Measurements from ENCODE around the gene CYP1B1.
A peak's percentile ranks its signal among the peaks of the same experiment; 100 is the strongest.
"Not testable (repeated sequence)": the region's sequence is repeated elsewhere in the genome, so short reads cannot be mapped to it uniquely, and the experiment has no call there.

CYP1B1 gene

DNA sequence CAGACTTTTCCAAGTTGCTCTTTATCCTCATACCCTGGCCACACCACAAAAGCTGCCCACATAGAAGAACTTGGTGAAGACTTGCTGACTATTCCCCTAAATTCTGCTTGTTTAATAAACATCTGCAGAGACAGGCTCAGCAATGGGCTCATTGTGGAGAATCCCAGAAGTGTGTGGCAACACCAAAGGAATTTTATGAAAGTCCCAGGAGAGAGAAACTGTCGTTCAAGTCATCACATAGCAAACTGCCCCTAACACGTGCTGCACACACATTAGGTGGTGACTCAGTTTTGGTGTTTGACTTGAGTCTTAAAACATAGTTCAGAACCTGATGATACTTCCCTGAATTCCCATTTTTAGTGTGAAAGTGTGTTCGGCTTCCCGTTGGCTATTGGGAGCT, 38.6 kb downstream of the CYP1B1 start:
- Mint-ChIP-seq H3K4me3 (peak overlapping the region in 1 of 2 donors; percentile 84), H3K4me1 (peaks cover 9% of the 10 kb centered on the region), H3K27me3 (peaks cover 61% of the 10 kb centered on the region), H3K9me3 (peaks cover 0 to 4% of the 10 kb centered on the region in 2 donors), H3K27ac (peak overlapping the region in 1 of 2 donors; percentile 93)
- ATAC-seq (peak; percentile 11), DNase-seq (no peak)

DNA sequence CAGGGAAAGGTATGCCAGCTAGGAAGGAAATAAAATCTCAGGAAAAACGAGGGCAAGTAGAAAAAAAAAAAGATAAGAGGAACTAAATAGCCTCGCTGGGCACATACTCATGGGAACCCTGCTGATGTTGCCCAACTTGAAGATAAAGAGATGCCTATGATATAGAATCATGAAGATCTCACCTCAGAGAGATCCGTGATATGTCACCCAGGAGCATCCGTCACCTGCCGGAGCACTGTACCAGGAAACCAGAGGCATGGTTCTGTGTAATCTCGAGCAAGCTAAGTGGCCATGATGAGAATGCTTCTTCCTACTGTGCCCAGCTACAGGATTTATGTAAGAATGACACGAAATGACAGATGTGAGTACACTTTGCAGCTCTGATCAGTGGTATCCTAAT, 40.0 kb downstream of the CYP1B1 start:
- Mint-ChIP-seq H3K27me3 (peaks cover 66% of the 10 kb centered on the region), H3K27ac (no peak overlapping the region)
- no peak for ATAC-seq

DNA sequence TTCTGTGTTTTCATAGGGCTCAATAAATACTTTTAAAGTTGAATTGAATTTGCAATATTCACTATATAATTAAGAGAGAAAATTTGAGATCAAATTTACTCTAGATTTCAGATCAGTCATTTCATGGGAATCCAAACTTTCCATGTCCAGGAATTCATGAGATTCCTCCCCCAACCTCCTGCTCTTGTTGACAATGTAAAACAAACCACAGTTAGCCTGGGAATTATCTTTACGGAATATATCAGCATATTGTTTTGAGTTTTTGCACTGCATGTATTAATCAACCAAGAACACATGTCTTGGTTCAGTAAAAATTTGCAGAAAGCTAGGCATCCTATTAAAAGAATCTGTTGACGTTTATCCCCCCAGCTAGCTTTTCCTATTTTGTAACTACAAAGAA, 42.3 kb downstream of the CYP1B1 start:
- no peaks in the 10 kb centered on the region for H3K9me3 Mint-ChIP-seq
- no peak overlapping the region for H3K4me3 Mint-ChIP-seq
- DNase-seq (no peak), ATAC-seq (no peak)
- H3K27ac Mint-ChIP-seq: no peak overlapping the region
- peaks cover 9% of the 10 kb centered on the region for H3K4me1 Mint-ChIP-seq
- H3K27me3 Mint-ChIP-seq: peaks cover 51% of the 10 kb centered on the region

More for the DNA sequence above, 40.0 kb downstream of the CYP1B1 start:
- H3K4me1 Mint-ChIP-seq: peaks cover 9% of the 10 kb centered on the region
- no peak for DNase-seq
- no peak overlapping the region for H3K4me3 Mint-ChIP-seq
- H3K9me3 Mint-ChIP-seq: no peaks in the 10 kb centered on the region

DNA sequence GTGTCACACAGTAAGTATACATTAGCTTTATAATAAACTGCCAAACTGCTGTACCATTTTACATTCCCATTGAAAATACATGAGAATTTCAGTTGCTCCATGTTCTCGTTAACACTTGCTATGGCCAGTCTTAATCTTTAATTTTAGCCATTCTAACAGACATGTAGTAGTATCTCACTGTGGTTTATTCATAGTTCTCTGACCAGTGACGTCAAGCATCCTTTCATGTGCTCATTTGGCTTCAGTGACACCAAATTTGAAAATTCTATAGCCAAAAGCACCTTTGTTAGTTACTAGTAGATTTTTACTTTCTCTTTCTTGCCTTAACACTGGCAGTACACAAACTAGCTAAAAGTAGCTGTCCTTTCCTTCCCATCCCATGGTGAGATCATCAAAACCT, 43.0 kb downstream of the CYP1B1 start:
- Mint-ChIP-seq H3K27me3 (peaks cover 46% of the 10 kb centered on the region), H3K9me3 (no peaks in the 10 kb centered on the region), H3K27ac (no peak overlapping the region), H3K4me3 (no peak overlapping the region), H3K4me1 (peaks cover 4% of the 10 kb centered on the region)
- ATAC-seq (no peak), DNase-seq (no peak)

DNA sequence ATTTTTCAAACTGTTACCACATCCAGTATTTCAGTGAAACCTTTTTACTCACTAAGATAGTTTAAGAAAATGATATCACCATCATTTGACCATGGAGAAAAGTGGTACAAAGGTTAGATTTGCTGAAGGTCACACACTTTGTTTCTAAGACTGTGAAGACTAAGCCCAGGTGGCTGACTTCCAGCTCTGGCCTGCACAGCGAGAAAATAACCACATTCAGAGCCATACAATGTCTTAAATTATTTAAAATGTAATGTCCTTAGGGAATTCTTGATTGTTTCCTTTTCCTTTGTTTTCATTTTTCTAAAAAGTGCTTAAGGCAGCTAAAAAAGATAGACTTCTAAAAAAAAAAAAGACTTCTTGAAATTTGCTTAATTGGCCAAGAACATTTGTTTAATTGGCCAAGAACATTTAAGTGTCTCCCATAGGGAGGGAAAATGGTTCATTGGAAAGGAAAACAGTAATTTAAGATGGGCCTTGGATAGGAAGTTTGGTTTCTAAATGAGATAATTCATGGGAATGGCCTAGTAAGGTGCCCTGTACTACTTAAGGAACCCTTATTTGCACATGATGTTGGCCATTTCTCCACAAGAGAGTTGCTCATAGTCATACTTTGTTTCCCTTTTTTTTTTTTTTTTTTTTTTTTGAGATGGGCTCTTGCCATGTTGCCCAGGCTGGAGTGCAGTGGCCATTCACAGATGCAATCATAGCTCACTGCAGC, 45.2 kb downstream of the CYP1B1 start:
- peaks cover 24% of the 10 kb centered on the region for H3K27me3 Mint-ChIP-seq
- no peak overlapping the region for H3K27ac Mint-ChIP-seq
- no peaks in the 10 kb centered on the region for H3K9me3 Mint-ChIP-seq
- H3K4me1 Mint-ChIP-seq: no peaks in the 10 kb centered on the region
- no peak for DNase-seq
- H3K4me3 Mint-ChIP-seq: no peak overlapping the region
- ATAC-seq: no peak

DNA sequence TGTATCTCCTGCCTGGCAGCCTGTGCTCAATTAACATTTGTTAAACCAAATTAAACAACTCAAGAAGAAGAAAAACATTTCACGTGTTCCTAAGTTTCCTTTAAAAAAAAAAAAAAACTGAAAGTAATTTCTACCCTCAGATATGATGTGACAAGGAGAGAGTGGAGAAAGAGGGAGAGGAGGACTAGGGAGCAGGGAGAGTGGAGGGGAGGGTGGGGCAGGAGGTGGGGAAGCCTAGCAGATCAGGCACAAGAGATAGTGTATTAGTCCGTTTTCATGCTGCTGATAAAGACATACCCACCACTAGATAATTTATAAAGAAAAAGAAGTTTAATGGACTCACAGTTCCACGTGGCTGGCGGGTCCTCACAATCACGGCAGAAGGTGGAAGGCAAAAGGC, 46.4 kb downstream of the CYP1B1 start:
- Mint-ChIP-seq H3K27ac (no peak overlapping the region), H3K27me3 (peaks cover 17% of the 10 kb centered on the region)
- no peak for ATAC-seq

DNA sequence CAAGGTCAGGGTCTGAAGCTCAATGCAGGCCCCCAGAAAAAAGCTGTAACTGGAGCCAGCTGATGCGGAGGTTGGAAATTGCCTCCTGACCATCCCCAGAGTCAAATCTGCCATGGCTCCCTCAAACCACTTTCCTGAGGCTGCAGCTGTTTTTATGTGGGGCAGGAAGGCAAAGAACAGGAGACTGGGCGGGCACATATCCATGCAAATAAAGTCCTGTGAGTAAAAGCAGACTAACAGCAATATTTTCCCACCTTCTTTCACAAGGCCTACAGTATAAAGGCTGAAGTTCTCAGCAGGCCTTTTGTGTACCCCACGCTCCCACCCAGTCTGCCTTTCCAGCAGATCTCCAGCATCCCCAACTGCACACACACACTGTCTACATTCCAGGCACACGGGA, 47.1 kb downstream of the CYP1B1 start:
- Mint-ChIP-seq H3K27me3 (peaks cover 11% of the 10 kb centered on the region), H3K4me3 (no peak overlapping the region), H3K9me3 (no peaks in the 10 kb centered on the region), H3K27ac (no peak overlapping the region), H3K4me1 (no peaks in the 10 kb centered on the region)
- DNase-seq: no peak
- no peak for ATAC-seq

More for the DNA sequence above, 46.4 kb downstream of the CYP1B1 start:
- H3K4me3 Mint-ChIP-seq: no peak overlapping the region
- no peaks in the 10 kb centered on the region for H3K4me1 Mint-ChIP-seq
- no peaks in the 10 kb centered on the region for H3K9me3 Mint-ChIP-seq
- no peak for DNase-seq

DNA sequence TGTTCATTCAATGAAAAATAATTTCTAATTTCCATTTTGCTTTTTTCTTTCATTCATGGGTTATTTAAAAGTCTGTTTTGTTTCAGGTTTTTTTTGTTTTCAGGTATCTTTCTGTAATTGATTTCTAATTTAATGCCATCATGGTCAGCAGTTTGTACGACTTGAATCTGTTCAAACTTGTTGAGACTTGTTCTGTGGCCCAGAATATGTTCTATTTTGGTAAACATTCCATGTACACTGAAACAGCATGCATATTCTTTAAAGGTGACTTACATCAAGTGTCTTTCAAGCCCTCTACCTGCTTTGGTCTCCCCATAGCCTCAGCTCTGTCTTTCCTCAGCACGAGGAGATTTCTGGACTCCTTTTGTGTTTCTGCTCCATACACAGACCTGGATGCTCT, 49.1 kb downstream of the CYP1B1 start:
- H3K4me1 Mint-ChIP-seq: no peaks in the 10 kb centered on the region
- no peak overlapping the region for H3K27ac Mint-ChIP-seq
- DNase-seq (no peak), ATAC-seq (no peak)
- H3K4me3 Mint-ChIP-seq: no peak overlapping the region
- no peaks in the 10 kb centered on the region for H3K9me3 Mint-ChIP-seq
- peaks cover 5% of the 10 kb centered on the region for H3K27me3 Mint-ChIP-seq

DNA sequence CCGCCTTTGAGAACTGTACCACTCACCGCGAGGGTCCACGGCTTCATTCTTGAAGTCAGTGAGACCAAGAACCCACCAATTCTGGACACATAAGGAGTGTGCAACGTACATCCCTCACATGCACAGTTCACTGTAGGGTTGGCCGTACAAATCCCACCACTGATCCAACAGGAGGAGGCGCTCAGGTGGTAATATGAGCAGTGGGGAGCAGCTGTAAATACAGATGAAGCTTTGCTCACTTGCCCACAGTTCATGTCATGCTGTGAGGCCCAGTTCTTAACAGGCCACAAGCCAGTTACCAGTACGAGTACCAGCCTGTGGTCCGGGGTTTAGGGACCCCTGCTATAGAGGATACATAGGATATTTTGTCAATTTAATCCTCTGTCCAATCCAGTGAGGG, 54.4 kb downstream of the CYP1B1 start:
- Mint-ChIP-seq H3K27ac (peak overlapping the region in 1 of 2 donors; percentile 54), H3K4me3 (no peak overlapping the region), H3K9me3 (no peaks in the 10 kb centered on the region), H3K4me1 (no peaks in the 10 kb centered on the region), H3K27me3 (no peaks in the 10 kb centered on the region)
- no peak for ATAC-seq
- DNase-seq: no peak

DNA sequence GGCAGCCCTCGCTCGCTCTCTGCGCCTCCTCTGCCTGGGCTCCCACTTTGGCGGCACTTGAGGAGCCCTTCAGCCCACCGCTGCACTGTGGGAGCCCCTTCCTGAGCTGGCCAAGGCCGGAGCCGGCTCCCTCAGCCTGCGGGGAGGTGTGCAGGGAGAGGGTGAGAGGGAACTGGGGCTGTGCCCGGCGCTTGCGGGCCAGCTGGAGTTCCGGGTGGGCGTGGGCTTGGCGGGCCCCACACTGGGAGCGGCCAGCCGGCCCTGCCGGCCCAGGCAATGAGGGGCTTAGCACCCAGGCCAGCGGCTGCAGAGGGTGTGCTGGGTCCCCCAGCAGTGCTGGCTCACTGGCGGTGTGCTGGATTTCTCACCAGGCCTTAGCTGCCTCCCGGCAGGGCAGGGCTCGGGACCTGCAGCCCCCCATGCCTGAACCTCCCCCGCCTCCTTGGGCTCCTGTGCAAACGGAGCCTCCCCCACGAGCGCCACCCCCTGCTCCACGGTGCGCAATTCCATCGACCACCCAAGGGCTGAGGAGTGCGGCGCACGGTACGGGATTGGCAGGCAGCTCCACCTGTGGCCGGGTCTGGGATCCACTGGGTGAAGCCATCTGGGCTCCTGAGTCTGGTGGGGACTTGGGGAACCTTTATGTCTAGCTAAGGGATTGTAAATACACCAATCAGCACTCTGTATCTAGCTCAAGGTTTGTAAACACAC, 55.4 kb downstream of the CYP1B1 start:
- not testable (repeated sequence) for ATAC-seq, H3K4me1 Mint-ChIP-seq, DNase-seq, H3K27me3 Mint-ChIP-seq, H3K27ac Mint-ChIP-seq, H3K9me3 Mint-ChIP-seq, H3K4me3 Mint-ChIP-seq

DNA sequence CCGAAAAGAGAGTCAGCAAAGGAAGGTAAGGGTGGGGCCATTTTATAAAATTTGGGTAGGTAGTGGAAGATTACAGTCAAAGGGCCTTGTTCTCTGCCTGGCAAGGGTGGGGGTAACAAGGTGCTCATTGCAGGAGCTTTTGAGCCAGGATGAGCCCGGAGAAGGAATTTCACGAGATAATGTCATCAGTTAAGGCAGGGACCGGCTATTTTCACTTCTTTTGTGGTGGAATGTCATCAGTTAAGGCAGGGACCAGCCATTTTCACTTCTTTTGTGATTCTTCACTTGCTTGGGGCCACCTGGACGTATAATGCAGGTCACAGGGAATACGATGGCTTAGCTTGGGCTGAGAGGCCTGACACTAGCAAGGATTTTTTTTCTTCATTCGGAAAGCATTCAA, 58.1 kb downstream of the CYP1B1 start:
- Mint-ChIP-seq H3K4me3 (no peak overlapping the region), H3K27me3 (no peaks in the 10 kb centered on the region), H3K27ac (no peak overlapping the region), H3K4me1 (no peaks in the 10 kb centered on the region), H3K9me3 (no peaks in the 10 kb centered on the region)
- DNase-seq (no peak), ATAC-seq (no peak)

Data from stimulated activated naive CD8-positive, alpha-beta T cell treated with anti-CD3 and anti-CD28 coated beads, Interleukin-15, amount 100 ng/mL, for 72 hours (primary cell).